AG09309 (cell line): ENCODE results near the gene SREBF2.

Source experiments
- DNase-seq: peaks from one replicate; pipeline ENCODE4 v3.0.0-alpha.2; 2010; ENCODE audit warnings: low read depth
- H3K4me3 ChIP-seq: 2 replicates; pipeline ENCODE4 v1.5.1; 2011; ENCODE audit warnings: mild to moderate bottlenecking, low read depth, low read length, moderate library complexity; ENCODE audit not compliant: control insufficient read depth
- TF ChIP-seq, protein P1 (sequence below): IDR thresholded peaks from 2 replicates; pipeline ENCODE4 v1.5.1; 2011; ENCODE audit warnings: mild to moderate bottlenecking, low read depth, low read length, inconsistent platforms; ENCODE audit not compliant: insufficient read depth, control insufficient read depth; ENCODE audit errors: missing control alignments

Gene SREBF2

GRCh38 chr22:41826021-41826420 lies 6.9 kb upstream of the SREBF2 start:
- DNase-seq = no peak
- H3K4me3 ChIP-seq = no peak overlapping the region
- TF ChIP-seq, protein P1, sequence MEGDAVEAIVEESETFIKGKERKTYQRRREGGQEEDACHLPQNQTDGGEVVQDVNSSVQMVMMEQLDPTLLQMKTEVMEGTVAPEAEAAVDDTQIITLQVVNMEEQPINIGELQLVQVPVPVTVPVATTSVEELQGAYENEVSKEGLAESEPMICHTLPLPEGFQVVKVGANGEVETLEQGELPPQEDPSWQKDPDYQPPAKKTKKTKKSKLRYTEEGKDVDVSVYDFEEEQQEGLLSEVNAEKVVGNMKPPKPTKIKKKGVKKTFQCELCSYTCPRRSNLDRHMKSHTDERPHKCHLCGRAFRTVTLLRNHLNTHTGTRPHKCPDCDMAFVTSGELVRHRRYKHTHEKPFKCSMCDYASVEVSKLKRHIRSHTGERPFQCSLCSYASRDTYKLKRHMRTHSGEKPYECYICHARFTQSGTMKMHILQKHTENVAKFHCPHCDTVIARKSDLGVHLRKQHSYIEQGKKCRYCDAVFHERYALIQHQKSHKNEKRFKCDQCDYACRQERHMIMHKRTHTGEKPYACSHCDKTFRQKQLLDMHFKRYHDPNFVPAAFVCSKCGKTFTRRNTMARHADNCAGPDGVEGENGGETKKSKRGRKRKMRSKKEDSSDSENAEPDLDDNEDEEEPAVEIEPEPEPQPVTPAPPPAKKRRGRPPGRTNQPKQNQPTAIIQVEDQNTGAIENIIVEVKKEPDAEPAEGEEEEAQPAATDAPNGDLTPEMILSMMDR = no peak

DNA sequence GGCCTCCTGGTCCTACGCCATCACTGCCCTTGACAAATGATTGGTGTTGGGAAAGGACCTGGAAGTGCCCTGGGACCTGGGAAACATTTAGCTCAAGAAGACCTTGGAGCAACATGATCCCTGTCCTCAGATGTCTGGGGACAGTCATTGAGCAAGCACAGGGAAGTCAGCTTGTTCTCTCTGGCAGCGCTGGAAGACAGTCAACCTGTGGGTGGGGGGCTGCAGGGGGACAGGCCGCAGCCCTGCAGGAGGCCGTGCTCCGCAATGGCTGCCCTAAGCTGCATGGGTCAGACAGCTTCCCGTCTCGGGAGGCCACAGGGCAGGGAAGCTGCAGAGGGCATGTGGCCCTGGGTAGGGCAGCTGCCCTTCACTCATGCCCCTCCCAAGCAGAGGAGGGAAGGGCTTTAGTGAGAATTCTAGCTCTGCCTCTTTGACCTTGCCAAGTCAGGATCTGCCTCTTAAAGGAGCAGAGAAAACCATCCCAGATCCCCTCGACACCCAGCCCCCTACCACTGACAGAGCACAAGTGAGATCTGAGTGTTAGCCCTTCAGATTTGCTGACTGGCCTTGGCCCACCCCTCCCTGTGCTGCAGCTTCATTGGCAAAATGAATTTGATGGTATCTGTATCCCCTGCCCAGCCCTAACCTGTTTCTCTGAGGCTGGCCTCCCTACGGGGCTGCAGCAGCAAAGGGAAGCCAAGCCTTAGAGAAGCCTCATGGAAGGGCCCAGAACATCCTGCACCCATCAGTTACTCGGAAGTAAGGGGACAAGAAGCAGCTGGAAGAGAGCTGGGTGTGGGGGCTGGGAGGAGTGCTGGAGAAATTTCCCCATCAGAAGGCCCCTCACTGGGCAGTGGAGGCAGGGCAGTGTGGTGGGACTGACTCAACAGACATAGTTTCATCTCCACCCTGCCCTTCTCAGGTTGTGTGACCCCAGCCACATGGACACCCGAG lies 6.2 kb upstream of the SREBF2 start:
- H3K4me3 ChIP-seq = no peak overlapping the region
- TF ChIP-seq, protein P1 = no peak
- DNase-seq = no peak

DNA sequence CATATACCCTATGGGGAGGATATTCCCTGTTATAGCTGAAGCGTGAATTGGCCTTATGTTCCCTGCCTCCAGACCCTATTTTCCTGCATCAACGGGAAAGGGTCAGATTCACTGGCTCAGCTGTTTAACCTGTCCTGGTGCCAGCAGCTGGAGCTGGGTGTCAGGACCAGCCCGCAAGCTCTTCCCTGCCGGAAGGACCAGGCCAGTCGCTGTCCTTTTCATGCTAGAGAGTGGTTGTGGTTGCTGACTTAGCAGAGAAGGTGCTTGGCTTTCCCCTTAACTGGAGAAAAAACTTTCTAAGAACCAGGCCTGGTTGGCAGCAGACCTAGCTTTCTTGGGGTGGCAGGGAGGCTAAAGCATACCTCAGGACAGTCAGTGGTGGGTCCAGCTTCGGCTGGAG lies 5.2 kb upstream of the SREBF2 start:
- TF ChIP-seq, protein P1 = no peak
- no peak for DNase-seq
- no peak overlapping the region for H3K4me3 ChIP-seq

GRCh38 chr22:41828516-41828915 lies 4.4 kb upstream of the SREBF2 start:
- DNase-seq = no peak
- TF ChIP-seq, protein P1 = no peak
- no peak overlapping the region for H3K4me3 ChIP-seq

- TF ChIP-seq, protein P1 = no peak
- no peak overlapping the region for H3K4me3 ChIP-seq
- DNase-seq = no peak
These were observed 2.7 kb upstream of the SREBF2 start for GRCh38 chr22:41830174-41830573.

DNA sequence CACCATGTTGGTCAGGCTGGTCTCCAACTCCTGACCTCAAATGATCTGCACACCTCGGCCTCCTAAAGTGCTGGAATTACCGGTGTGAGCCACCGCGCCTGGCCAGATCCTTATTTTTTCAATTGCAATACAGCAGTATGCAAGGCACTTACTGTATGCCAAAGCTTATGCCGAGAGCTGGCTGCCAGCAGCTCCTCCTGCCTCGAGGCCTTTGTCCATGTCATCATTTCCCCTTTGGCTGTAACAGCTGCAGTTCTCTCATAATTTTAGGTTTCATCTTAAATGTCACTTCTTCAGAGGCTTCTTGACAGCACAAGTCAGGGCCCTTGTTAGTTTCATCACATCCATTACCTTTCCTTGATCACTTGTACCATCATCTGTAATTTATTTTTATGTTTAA lies 1.5 kb upstream of the SREBF2 start:
- H3K4me3 ChIP-seq = no peak overlapping the region
- no peak for DNase-seq
- TF ChIP-seq, protein P1 = no peak
